Stimulated activated CD4-positive, alpha-beta T cell treated with anti-CD3 and anti-CD28 coated beads, Interleukin-12 subunit alpha, Interleukin-12 subunit beta, amount 100 ng/mL, for 48 hours (primary cell): ENCODE results near the gene NOM1.
"Not testable (repeated sequence)": the region's sequence is repeated elsewhere in the genome, so short reads cannot be mapped to it uniquely, and the experiment has no call there.

Source experiments
- DNase-seq, 3 donors: peaks; one replicate each; pipeline ENCODE4 v3.0.0-alpha.2; 2020; ENCODE audit warnings: low read depth in 2 of 3, low spot score in 1 of 3

Gene NOM1

GRCh38 chr7:156949541-156950380, at the start of gene NOM1:
Gene NOM1 (plus strand): TSS chr7:156949712. CDS start chr7:156949738, 26 bp downstream.
- peak; percentile 84 to 89 (median 88) for DNase-seq

- not testable (repeated sequence) for DNase-seq
Observed at GRCh38 chr7:156900093-156900492, 49.4 kb upstream of the NOM1 start.

- DNase-seq: no peak
Observed at GRCh38 chr7:156903232-156903909, 46.1 kb upstream of the NOM1 start.

- DNase-seq: no peak
Observed at GRCh38 chr7:156906200-156906649, 43.3 kb upstream of the NOM1 start.

GRCh38 chr7:156907656-156908055, 41.9 kb upstream of the NOM1 start:
- no peak for DNase-seq

- not testable (repeated sequence) for DNase-seq
Observed at GRCh38 chr7:156909574-156910252, 39.8 kb upstream of the NOM1 start.

GRCh38 chr7:156918635-156919034, 30.9 kb upstream of the NOM1 start:
- DNase-seq: no peak

- no peak for DNase-seq
Observed at GRCh38 chr7:156919132-156919713, 30.3 kb upstream of the NOM1 start.

- no peak for DNase-seq
Observed at GRCh38 chr7:156920076-156920475, 29.4 kb upstream of the NOM1 start.

GRCh38 chr7:156920487-156921373, 28.8 kb upstream of the NOM1 start:
- not testable (repeated sequence) for DNase-seq

GRCh38 chr7:156922304-156922703, 27.2 kb upstream of the NOM1 start:
- DNase-seq: not testable (repeated sequence)

- not testable (repeated sequence) for DNase-seq
Observed at GRCh38 chr7:156925821-156926220, 23.7 kb upstream of the NOM1 start.

GRCh38 chr7:156927571-156928405, 21.7 kb upstream of the NOM1 start:
- DNase-seq: no peak

GRCh38 chr7:156928406-156928747, 21.1 kb upstream of the NOM1 start:
- no peak for DNase-seq

GRCh38 chr7:156929789-156930539, 19.5 kb upstream of the NOM1 start:
- no peak for DNase-seq

GRCh38 chr7:156932006-156932405, 17.5 kb upstream of the NOM1 start:
- no peak for DNase-seq

GRCh38 chr7:156935250-156935649, 14.3 kb upstream of the NOM1 start:
- no peak for DNase-seq

- not testable (repeated sequence) for DNase-seq
Observed at GRCh38 chr7:156936766-156937165, 12.7 kb upstream of the NOM1 start.
